HG03064 (cell line): ENCODE data around the gene RER1.

ENCODE experiments used
- ATAC-seq: cut with Tn5 transposase; IDR thresholded peaks from one replicate; pipeline ENCODE4 v1.9.1; 2021; ENCODE audit warnings: low read depth; ENCODE audit not compliant: unreplicated experiment

The RER1 gene

DNA sequence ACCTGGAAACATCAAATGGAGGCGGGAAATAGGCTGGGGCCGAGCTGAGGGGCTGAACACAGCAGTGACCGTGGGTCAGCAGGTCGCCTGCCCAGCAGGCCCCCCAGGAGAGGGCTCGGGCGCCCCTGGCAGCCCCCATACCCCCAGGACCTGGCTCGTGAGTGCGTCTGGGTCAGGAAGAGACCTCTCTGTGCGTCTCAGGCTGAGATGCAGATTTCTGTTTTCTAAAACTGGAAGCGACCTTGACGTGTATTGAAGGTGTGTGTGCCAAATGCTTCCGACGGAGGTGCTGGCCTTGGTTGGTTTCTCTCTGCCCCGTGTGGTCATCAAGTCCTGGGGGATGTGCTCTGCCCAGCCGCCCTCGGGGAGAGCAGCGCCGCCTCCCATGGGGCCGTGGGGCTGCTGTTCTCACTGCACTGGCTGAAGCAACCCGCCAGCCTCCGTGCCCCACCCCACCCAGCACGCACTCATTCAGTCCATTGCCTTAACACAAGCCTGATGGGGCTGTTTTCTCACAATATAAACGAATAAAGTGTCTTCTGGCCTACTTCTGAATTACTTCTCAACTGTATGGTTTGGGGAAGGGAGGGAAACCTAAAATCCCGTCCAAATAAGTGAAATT lies 13.4 kb downstream of the RER1 start:
- ATAC-seq = no peak

DNA sequence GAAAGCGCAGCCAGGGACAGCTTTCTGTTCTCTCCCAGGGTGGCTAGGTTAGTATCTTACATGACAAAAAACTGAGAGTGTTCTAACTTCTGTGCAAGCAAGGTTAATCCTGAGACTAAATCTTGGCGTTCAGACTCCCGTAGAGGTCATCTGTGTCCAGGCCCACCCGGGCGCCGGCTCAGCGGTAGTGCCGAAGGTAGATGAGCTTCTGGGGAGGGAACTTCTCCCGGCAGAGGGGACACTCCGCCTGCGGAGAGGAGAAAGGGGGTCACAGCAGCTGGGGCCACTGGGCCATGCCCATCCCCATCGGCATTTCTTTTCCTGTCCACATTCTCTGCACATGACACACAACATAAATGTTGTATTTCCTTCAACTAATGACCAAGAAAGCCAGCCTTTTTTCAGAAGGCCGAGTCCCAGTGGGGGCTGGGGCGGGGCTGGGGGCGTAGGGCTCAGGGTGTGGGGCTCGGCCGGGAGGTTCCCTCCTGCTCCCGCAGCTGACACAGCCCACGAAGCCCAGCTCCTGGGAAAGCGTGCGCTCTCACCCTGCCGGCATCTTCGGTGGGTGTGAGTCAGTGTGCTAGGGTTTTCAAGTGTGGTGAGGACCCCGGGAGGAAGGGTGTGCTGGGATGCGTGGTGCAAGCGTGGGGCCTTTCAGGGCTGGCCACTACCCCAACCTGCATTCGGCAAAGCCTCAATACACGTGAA lies 14.1 kb downstream of the RER1 start:
- ATAC-seq = no peak

DNA sequence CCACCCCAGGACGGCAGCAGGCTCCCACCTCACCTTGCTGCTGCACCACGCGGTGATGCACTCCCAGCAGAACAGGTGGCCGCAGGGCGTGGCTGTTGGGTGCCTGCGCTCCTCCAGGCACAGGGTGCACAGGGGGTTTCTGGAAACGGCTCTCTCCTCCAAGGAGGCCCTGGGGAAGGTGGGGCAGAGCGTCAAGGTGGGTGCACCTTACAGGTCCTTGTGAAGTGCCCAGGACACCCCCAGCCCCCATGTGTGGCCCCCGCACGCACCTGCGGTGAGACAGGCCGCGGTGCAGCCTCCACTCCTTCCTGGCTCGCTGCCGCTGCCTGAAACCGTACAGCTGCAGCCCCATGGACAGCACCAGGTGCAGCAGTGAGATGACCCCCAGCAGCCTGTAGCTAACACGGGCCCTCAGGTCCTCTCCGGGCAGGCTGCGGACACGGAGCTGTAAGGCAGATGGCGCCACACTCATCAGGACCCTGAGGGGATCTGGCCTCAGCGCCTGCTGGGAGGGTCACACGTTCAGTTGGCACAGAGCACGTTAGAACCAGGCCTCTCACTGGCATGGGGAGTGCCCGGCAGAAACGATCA lies 14.9 kb downstream of the RER1 start:
- ATAC-seq = no peak

- no peak for ATAC-seq
Observed at GRCh38 chr1:2407166-2407990, 15.7 kb downstream of the RER1 start.

- ATAC-seq = no peak
Observed at GRCh38 chr1:2407991-2408275, 16.3 kb downstream of the RER1 start.

DNA sequence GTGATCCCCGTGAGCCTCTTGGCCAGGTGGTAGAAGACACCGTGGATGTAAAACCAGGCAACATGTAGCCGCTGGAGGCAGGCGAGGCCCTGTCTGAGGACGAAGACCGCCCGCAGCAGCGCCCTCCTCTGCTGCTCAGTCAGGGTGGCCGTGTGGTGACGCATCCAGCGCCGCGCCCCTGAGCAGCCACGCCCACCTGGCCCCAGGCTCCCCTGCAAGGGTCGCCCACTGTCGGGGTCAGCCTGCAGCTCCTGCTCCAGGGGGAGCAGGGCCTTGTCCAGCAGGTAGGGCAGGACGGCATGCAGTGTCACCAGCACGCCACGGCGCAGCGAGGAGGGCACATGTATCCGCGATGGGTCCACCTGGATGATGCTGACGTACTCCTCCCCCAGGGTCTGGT lies 16.8 kb downstream of the RER1 start:
- no peak for ATAC-seq

- no peak for ATAC-seq
Observed at GRCh38 chr1:2408859-2409276, 17.2 kb downstream of the RER1 start.

DNA sequence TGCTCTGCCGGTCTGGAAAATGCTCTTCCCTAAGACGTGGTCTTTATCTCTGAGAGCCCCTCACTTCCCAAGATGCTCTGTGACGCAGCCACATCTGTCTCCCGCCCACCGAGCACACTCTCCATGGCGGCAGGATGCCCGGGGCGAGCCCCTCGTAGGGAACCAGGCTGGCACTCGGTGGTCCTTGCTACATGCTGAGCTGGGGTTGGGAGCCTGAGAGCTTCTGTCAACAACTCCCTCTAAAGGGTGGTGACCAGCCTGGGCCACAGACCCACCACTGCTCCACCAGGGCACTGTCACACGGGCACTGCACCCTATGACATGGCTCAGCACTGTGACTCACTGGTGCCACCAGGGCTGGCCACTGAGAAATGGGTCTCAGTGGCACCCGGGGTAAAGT lies 18.1 kb downstream of the RER1 start:
- no peak for ATAC-seq

DNA sequence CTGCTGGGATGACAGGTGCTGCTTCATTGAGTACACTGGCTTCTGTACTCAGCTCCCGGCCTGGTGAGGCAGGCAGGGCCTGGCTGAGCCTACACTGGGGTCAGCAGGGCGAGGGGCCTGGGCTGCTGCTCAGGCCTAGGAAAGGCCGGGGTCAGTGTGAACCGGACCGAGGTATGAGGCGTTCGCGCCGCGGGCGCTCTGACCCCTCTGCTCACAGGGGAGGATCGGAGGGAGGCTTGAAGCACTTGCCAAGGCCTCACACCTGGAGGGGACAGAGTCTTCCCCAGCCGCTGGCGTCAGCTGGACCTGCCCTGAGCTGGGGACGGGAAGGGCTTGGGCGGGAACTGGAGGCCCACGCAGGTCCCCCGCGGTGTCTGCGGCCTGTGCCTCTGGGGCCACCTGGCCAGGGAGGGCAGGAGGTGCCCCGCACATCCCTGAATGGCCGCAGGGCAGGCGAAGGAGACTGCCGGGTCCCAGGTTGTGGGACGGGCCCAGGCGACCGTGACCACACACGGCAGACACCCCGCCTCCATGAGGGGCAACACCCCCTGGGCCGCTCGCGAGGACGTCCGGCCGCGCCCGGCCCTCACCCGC lies 20.3 kb downstream of the RER1 start:
- ATAC-seq = peak; percentile 6

DNA sequence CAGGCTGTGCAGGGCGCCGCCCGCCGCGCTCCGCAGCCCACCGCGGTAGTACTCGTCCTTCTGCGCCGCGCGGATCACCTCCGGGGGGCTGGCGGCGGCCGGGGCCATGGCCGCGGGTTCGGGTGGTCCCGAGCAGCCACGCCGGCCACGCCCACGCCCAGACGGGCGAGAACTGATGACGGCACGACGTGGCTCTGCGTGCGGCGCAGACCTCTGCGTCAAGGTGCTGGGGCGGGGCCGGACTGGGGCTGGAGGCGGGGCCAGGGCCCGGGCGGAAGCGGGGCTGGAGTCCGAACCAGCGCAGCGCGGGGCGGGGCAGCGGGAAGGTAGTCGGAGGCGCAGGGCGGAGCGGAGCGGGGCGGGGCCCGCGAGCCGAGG lies 20.7 kb downstream of the RER1 start, which contains the start of gene PEX10:
PEX10 (minus strand) TSS at position 170 of the 378 bp plus-strand sequence; CDS start at position 108, 62 bp downstream.
- ATAC-seq = peak; percentile 64

- ATAC-seq = peak; percentile 11
Observed at GRCh38 chr1:2412773-2413494, 21.3 kb downstream of the RER1 start.

- peak; percentile 1 for ATAC-seq
Observed at GRCh38 chr1:2413495-2414296, 22.1 kb downstream of the RER1 start.

DNA sequence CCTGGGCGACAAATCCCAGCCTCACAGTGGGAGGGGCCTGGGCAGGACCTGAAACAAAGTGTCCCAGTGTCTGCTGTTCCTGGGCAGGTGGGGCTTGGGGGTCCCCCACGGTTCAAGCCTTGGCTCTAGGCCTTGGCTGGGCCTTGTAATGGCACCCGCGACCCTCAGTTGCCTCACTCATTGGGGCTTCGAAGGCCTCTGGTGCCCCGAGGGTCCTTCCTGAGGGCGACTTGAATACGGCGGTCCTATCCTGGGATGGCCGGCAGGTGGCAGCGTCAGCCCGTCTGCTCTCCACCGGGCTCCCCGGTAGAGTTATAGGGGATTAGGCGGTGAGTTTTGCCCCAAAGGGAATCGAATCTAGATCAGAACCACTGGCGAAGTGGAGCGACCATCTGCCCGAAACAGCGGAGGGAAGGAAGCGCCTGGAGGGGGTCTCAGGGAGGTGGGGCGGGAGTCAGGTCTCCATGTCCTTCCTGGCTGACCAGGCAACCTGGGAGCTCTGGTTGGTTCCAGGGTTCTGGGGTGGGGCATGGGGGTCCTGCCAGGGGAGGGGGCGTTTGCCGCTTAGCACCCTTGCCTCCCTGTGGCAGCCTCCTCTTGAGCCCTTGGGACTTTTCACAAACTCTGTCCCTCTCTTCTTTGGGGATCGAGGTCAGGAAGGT lies 22.8 kb downstream of the RER1 start:
- ATAC-seq = no peak

GRCh38 chr1:2415337-2415736 lies 23.7 kb downstream of the RER1 start:
- ATAC-seq = no peak

DNA sequence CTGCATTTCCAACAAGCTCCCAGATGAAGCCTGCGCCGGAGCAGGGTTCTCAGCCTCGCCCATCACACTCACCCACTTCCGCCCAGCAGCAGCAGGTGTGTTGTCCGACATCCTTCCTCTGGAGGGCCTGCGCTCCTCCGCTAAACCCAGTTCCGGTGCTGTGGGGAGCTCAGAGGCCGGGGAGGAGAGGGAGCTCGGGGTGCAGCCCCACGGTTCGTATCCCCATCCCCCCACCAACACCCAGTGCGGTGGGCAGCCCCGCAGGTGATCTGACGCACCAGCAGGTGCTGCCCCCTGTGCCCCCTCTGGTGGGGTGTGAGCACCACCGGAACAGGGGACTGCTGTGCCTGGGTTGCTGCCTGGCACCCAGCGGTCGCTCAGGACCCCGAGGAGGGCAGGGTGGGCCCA lies 24.2 kb downstream of the RER1 start:
- ATAC-seq = no peak

- ATAC-seq = no peak
Observed at GRCh38 chr1:2416403-2416802, 24.8 kb downstream of the RER1 start.

GRCh38 chr1:2417083-2417832 lies 25.6 kb downstream of the RER1 start:
- ATAC-seq = no peak

- ATAC-seq = no peak
Observed at GRCh38 chr1:2417833-2418225, 26.2 kb downstream of the RER1 start.
